Cardiac fibroblast (primary cell): ENCODE measurements around the gene ZSWIM8.
"Not testable (repeated sequence)": the region's sequence is repeated elsewhere in the genome, so short reads cannot be mapped to it uniquely, and the experiment has no call there.

ENCODE experiments used
- DNase-seq, 2 donors: peaks; one replicate each; pipeline versions ENCODE4 v3.0.0 to v3.0.0-alpha.2; 2010; ENCODE audit warnings: low read depth in 2 of 2
- H3K4me3 ChIP-seq, 2 donors: replicated peaks in 1 of 2; 1 replicate in 1 of 2; 2 replicates in 1 of 2; pipeline ENCODE4 v1.5.1; 2011; ENCODE audit warnings: low read depth in 2 of 2, low read length in 2 of 2, mild to moderate bottlenecking in 2 of 2, moderate library complexity in 1 of 2
- TF ChIP-seq, protein P1 (sequence below): IDR thresholded peaks from one replicate; pipeline ENCODE4 v1.5.1; 2011; ENCODE audit warnings: low read depth, mild to moderate bottlenecking, low read length, inconsistent platforms

ZSWIM8 gene

DNA sequence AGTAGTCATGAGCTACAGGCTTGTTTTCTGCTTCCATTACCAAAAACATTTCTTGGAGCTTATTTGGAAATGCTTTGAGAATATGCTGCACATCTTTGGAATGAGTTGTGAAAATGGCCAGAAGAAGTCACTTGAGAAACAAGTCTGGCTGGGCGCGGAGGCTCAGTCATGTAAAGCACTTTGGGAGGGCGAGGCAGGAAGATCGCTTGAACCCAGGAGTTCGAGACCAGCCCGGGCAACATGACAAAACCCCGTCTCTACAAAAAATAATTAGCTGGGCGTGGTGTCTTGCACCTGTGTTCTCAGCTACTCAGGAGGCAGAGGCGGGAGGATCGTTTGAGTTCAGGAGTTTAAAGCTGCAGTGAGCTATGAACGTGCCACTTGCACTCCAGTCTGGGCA is 4.4 kb upstream of the ZSWIM8 start:
- TF ChIP-seq, protein P1, sequence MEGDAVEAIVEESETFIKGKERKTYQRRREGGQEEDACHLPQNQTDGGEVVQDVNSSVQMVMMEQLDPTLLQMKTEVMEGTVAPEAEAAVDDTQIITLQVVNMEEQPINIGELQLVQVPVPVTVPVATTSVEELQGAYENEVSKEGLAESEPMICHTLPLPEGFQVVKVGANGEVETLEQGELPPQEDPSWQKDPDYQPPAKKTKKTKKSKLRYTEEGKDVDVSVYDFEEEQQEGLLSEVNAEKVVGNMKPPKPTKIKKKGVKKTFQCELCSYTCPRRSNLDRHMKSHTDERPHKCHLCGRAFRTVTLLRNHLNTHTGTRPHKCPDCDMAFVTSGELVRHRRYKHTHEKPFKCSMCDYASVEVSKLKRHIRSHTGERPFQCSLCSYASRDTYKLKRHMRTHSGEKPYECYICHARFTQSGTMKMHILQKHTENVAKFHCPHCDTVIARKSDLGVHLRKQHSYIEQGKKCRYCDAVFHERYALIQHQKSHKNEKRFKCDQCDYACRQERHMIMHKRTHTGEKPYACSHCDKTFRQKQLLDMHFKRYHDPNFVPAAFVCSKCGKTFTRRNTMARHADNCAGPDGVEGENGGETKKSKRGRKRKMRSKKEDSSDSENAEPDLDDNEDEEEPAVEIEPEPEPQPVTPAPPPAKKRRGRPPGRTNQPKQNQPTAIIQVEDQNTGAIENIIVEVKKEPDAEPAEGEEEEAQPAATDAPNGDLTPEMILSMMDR = no peak
- DNase-seq = no peak

DNA sequence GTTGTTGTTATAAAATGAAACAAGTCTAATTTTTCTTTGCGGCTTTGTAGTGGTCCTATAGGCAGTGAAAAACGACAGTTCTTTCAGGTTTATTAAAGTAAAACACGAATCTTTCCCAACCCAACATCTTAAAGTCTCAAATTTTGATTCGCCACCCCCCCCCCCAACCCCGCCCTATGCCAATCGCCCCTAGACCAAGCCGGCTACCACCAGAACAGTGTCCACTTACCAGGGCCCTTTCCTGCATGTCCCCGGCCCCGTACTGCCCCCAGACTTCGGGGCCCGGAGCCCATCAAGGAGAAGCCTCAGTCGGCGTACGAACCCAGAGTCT is 3.9 kb upstream of the ZSWIM8 start:
- TF ChIP-seq, protein P1 = no peak
- peak overlapping the region; percentile 89 to 95 for H3K4me3 ChIP-seq
- DNase-seq = no peak

More for the DNA sequence above, 4.4 kb upstream of the ZSWIM8 start:
- H3K4me3 ChIP-seq = peak overlapping the region; percentile 89 to 95

DNA sequence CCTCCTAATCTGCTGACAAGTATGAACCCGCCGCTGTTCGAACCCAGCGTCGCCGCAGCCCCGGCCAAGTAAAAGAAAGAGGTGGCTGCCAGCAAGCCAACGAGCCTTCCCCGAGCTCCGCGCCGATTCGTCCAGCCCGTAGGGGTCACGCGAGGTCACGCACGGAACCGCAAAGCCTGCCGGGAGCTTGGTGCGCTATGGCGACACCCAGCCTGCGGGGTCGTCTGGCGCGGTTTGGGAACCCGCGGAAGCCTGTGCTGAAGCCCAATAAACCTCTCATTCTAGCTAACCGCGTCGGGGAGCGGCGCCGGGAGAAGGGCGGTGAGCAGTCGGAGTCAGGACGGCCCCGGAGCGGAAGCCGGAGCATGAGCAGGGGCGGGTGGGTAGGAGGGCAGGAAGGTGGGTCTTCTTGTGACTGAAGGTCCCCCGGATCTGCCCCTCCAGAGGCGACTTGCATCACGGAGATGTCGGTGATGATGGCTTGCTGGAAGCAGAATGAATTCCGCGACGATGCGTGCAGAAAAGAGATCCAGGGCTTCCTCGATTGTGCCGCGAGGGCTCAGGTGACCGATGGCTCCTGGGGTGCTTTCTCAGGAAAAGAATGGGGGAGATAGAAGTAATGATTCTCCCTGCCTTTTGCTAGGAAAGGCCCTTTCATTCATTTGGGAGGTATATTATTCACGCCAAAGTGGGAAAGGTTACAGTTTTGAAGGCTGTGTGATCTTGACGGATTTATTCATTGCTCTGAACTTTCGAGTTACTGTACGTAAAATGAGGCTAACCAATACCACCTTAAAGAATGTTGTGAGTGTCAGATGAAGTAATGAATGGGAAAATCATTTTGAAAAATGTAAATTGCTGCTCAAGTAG is 3.3 kb upstream of the ZSWIM8 start, which contains the start of gene CHCHD1:
Gene CHCHD1, plus strand, starts transcription at position 170 of the 870 bp plus-strand sequence. Its CDS starts 28 bp downstream, at position 198.
- peak within 1 kb of the TSS; percentile 89 to 95 for H3K4me3 ChIP-seq
- TF ChIP-seq, protein P1 = no peak
- DNase-seq = peak; percentile 86 to 90

DNA sequence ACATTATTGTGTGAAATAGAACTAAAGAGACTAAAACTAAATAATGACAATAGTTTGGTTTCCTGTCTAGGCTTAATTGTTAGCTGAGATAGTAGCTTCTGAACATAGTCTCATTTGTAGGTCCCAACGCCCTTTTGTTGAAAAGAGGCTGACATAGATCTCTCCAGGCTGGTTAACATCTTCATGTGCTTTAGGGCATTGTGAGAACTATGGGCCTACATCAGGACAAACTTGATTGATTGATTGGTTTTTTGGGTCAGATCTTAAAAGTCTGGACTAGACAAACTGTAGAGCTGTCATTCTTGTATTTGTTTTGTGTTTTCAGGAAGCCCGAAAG is 2.7 kb upstream of the ZSWIM8 start:
- TF ChIP-seq, protein P1 = no peak
- no peak for DNase-seq
- peak overlapping the region; percentile 89 to 95 for H3K4me3 ChIP-seq

DNA sequence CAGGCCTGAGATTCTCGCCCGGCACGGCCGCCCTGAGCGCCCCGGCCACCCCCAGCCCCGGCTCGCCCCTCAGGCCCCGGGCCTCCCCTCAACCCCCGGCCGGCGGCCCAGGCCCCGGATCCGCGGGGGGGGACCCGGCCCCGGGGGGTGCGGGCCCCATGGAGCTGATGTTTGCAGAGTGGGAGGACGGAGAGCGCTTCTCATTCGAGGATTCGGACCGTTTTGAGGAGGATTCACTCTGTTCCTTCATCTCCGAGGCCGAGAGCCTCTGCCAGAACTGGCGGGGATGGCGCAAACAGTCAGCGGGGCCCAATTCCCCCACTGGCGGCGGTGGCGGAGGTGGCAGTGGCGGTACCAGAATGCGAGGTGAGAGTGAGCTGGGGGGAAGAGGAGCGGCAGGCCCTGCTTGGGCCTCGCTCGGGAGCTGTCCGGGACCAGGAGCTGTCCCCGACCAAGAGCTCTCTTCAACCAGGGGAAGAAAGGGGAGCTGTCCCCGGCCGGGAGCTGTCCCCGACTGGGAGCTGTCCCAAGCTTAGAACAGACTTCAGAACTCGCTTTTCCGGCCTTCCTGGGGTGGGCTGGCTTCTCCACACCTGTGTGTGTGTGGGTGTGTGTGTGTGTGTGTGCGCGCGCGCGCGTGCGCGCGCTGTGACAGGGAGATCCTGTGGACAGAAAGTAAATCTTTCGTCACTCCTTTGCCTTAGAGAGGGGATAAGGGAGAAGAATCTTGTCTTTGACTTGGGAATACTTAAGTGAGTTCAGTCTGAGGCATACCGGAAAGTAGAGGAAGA is 510 bp downstream of the ZSWIM8 start:
- peak overlapping the region; percentile 73 to 97 for H3K4me3 ChIP-seq
- peak; percentile 48 to 49 for DNase-seq
- TF ChIP-seq, protein P1 = no peak

DNA sequence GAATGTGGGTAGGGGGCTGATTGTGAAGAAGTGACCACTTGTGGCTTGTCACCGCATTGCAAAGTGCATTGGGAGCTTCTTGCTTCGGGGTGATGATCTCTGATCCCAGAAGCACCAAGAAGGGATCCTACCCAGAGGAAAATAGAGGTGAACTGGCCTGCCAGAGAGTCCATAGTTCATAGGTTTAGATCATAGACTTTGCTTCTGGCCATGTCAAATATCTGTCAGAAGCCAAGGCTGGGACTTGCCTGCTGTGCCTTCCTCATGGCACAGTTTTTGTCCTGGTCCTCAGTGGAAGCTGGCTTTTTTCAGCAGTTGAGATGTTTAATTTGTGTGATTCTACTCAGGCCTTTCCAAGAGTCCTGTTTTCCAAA is 1.1 kb downstream of the ZSWIM8 start:
- TF ChIP-seq, protein P1 = no peak
- H3K4me3 ChIP-seq = peak overlapping the region; percentile 73 to 97
- DNase-seq = no peak

DNA sequence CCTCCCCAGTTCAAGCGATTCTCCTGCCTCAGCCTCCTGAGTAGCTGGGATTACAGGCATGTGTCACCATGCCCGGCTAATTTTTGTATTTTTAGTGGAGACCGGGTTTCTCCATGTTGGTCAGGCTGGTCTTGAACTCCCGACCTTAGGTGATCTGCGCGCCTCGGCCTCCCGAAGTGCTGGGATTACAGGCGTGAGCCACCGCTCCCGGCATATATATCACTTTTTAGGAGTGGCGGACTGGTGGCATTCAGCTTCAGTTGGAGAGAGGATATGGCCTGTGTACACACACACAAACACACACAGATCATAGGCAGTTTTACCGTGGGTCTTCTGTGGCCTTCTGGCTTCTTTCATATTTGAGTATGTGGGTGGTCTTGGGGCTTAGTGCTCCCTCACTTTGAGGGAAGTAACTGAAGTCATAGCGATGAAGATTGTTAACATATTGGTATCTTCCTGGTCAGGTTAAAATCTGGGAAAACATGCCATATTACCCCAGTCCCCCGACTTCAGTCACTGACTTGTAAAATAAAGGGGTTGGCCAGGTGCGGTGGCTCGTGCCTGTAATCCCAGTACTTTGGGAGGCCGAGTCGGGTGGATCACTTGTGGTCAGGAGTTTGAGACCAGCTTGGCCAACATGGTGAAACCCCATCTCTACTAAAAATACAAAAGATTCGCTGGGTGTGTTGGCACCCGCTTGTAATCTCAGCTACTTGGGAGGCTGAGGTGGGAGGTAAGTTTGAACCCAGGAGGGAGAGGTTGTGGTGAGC is 1.8 kb downstream of the ZSWIM8 start:
- DNase-seq = not testable (repeated sequence)
- peak overlapping the region in 1 of 2 donors; percentile 26 for H3K4me3 ChIP-seq
